Ascending aorta (tissue), 2 donors: Measurements from ENCODE around the gene MEGF10. TPM values are rescaled to one million over a fixed set of nuclear protein-coding genes. Genes with fewer than 3 reads are reported as not detected.

ENCODE experiments used
- DNase-seq, 2 donors: peaks; one replicate each; pipeline ENCODE4 v3.0.0-alpha.2; 2019; ENCODE audit warnings: low spot score in 2 of 2
- H3K27ac ChIP-seq, 2 donors: fragments of 200-600 bp; sonication (generic); one replicate each; pipeline ENCODE4 v1.5.1; 2016 to 2017; ENCODE audit warnings: mild to moderate bottlenecking in 1 of 2
- H3K27me3 ChIP-seq: fragments of 200-600 bp; sonication (generic); one replicate; pipeline ENCODE4 v1.5.1; 2017
- H3K36me3 ChIP-seq, 2 donors: fragments of 200-600 bp; sonication (generic); one replicate each; pipeline ENCODE4 v1.5.1; 2016
- H3K4me1 ChIP-seq, 2 donors: fragments of 200-600 bp; sonication (generic); one replicate each; pipeline ENCODE4 v1.5.1; 2016 to 2017; ENCODE audit warnings: mild to moderate bottlenecking in 1 of 2
- H3K4me3 ChIP-seq, 2 donors: fragments of 200-600 bp; sonication (generic); one replicate each; pipeline ENCODE4 v1.5.1; 2016 to 2017; ENCODE audit warnings: mild to moderate bottlenecking in 1 of 2
- H3K9me3 ChIP-seq, 2 donors: fragments of 200-600 bp; sonication (generic); one replicate each; pipeline ENCODE4 v1.5.1; 2016
- CTCF ChIP-seq, 3 experiments: fragments of 200-600 bp in 2 of 3; fragments of 450-650 bp in 1 of 3; sonication (generic) in 2 of 3; IDR thresholded peaks; one replicate each; pipeline ENCODE4 v1.5.1; 2016 to 2019; ENCODE audit warnings: antibody characterized with exemption in 3 of 3, mild to moderate bottlenecking in 1 of 3, moderate library complexity in 1 of 3
- intact Hi-C: fragments of 100-400 bp; cut with DNase I; formaldehyde crosslinking; loops from one replicate; pipeline ENCODE4 v1.15.1; 2023
- total RNA-seq: library from RNA; depleted of rRNA; stranded (reverse); fragments of >200 nt; gene quantifications from one replicate; pipeline ENCODE4 v1.1.0, GENCODE V29; 2016

MEGF10 gene
- total RNA-seq, 1 donor from 2014 or later = 0.11 TPM

GRCh38 chr5:127337876-127338275 is 47.3 kb downstream of the MEGF10 start:
- H3K9me3 ChIP-seq = no peaks in the 10 kb centered on the region
- intact Hi-C loops = no loop called here
- no peak for TF ChIP-seq CTCF (IDR thresholded peaks at IDR 0.05)
- no peak for DNase-seq
- no peak overlapping the region for H3K27ac ChIP-seq
- no peak overlapping the region for H3K4me3 ChIP-seq
- H3K36me3 ChIP-seq = no peaks in the 10 kb centered on the region
- no peaks in the 10 kb centered on the region for H3K27me3 ChIP-seq
- H3K4me1 ChIP-seq = no peaks in the 10 kb centered on the region

- DNase-seq = no peak
- no peak overlapping the region for H3K27ac ChIP-seq
- H3K9me3 ChIP-seq = no peaks in the 10 kb centered on the region
- TF ChIP-seq CTCF (IDR thresholded peaks at IDR 0.05) = no peak
- H3K4me1 ChIP-seq = no peaks in the 10 kb centered on the region
- no peak overlapping the region for H3K4me3 ChIP-seq
- H3K27me3 ChIP-seq = no peaks in the 10 kb centered on the region
- no peaks in the 10 kb centered on the region for H3K36me3 ChIP-seq
- intact Hi-C loops = no loop called here
These were observed 47.9 kb downstream of the MEGF10 start for GRCh38 chr5:127338501-127338900.

- no peaks in the 10 kb centered on the region for H3K27me3 ChIP-seq
- no peak overlapping the region for H3K27ac ChIP-seq
- no peaks in the 10 kb centered on the region for H3K36me3 ChIP-seq
- no peak overlapping the region for H3K4me3 ChIP-seq
- TF ChIP-seq CTCF (IDR thresholded peaks at IDR 0.05) = no peak
- DNase-seq = no peak
- intact Hi-C loops = no loop called here
- H3K9me3 ChIP-seq = no peaks in the 10 kb centered on the region
- H3K4me1 ChIP-seq = no peaks in the 10 kb centered on the region
These were observed 50.0 kb downstream of the MEGF10 start for GRCh38 chr5:127340606-127341005.

GRCh38 chr5:127342364-127342763 is 51.8 kb downstream of the MEGF10 start:
- Histone ChIP-seq H3K27me3 (no peaks in the 10 kb centered on the region), H3K4me1 (no peaks in the 10 kb centered on the region), H3K27ac (no peak overlapping the region), H3K4me3 (no peak overlapping the region), H3K9me3 (no peaks in the 10 kb centered on the region), H3K36me3 (no peaks in the 10 kb centered on the region)
- TF ChIP-seq CTCF (IDR thresholded peaks at IDR 0.05) = no peak
- intact Hi-C loops = no loop called here
- DNase-seq = no peak

- Histone ChIP-seq H3K9me3 (no peaks in the 10 kb centered on the region), H3K27ac (no peak overlapping the region), H3K4me3 (no peak overlapping the region), H3K36me3 (no peaks in the 10 kb centered on the region), H3K27me3 (no peaks in the 10 kb centered on the region), H3K4me1 (no peaks in the 10 kb centered on the region)
- no peak for DNase-seq
- TF ChIP-seq CTCF (IDR thresholded peaks at IDR 0.05) = no peak
- intact Hi-C loops = no loop called here
These were observed 52.7 kb downstream of the MEGF10 start for GRCh38 chr5:127343313-127343712.

GRCh38 chr5:127343866-127344265 is 53.3 kb downstream of the MEGF10 start:
- Histone ChIP-seq H3K4me3 (no peak overlapping the region), H3K27ac (no peak overlapping the region), H3K27me3 (no peaks in the 10 kb centered on the region), H3K4me1 (no peaks in the 10 kb centered on the region), H3K9me3 (no peaks in the 10 kb centered on the region), H3K36me3 (no peaks in the 10 kb centered on the region)
- DNase-seq = no peak
- TF ChIP-seq CTCF (IDR thresholded peaks at IDR 0.05) = no peak
- intact Hi-C loops = no loop called here
